ENCODE data around the gene CHST11.

Gene CHST11

DNA sequence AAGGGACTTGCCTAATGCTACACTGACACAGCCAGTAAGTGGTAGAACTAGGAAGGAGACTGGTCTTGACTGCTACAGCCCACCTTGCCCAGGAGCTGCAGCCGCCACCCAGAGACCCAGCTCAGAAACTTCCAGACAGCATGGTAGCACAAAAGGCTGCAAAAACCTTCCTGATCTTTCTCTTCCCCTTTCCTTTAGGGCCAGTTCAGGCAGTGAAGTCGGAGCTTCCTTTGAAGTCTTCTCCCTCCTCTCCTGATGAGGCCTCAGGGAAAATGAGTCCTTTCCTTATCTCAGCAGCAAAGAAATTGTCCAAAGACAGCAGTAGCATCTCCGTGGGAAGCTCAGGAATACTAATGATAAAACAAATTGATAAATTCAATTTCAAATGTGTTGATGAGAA lies 21.0 kb upstream of the CHST11 start:
- no peak overlapping the region for H3K4me3 ChIP-seq (ENCODE audit: low read length)
- no peaks in the 10 kb centered on the region for H3K4me1 ChIP-seq (ENCODE audit: control insufficient read depth, insufficient read depth, low read length)
- H3K27me3 ChIP-seq (ENCODE audit: control insufficient read depth, insufficient read depth, low read length): no peaks in the 10 kb centered on the region
- H3K9me3 ChIP-seq (ENCODE audit: control insufficient read depth, low read length): no peaks in the 10 kb centered on the region
- no peak overlapping the region for H3K9ac ChIP-seq (ENCODE audit: low read length)
- no peaks in the 10 kb centered on the region for H3K36me3 ChIP-seq (ENCODE audit: control insufficient read depth, insufficient read depth, low read length)

- H3K36me3 ChIP-seq (ENCODE audit: control insufficient read depth, insufficient read depth, low read length): no peaks in the 10 kb centered on the region
- no peaks in the 10 kb centered on the region for H3K27me3 ChIP-seq (ENCODE audit: control insufficient read depth, insufficient read depth, low read length)
These were observed 20.0 kb upstream of the CHST11 start for GRCh38 chr12:104436790-104437189.

DNA sequence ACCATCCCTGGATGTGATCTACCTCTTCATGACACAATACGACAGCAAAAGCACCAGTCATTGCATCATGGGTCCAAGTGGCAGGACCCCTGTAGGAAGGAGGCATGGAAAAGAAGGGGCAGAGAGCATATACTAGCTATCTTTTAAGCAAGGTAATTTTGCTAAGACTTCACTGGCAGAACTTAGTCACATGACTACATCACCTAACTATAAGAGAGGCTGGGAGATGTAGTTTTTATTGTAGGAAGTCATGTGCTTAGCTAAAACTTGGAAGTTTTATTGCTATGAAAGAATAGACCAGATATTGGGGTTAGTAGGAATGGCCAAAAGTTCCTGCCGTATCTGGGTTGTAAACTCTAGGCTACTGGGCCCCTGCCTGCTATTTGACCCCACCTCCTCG lies 18.6 kb upstream of the CHST11 start:
- Histone ChIP-seq H3K36me3 (ENCODE audit: control insufficient read depth, insufficient read depth, low read length) (no peaks in the 10 kb centered on the region), H3K9ac (ENCODE audit: low read length) (no peak overlapping the region), H3K4me3 (ENCODE audit: low read length) (no peak overlapping the region), H3K4me1 (ENCODE audit: control insufficient read depth, insufficient read depth, low read length) (no peaks in the 10 kb centered on the region), H3K9me3 (ENCODE audit: control insufficient read depth, low read length) (no peaks in the 10 kb centered on the region), H3K27me3 (ENCODE audit: control insufficient read depth, insufficient read depth, low read length) (no peaks in the 10 kb centered on the region)

More at GRCh38 chr12:104436790-104437189, 20.0 kb upstream of the CHST11 start:
- Histone ChIP-seq H3K4me1 (ENCODE audit: control insufficient read depth, insufficient read depth, low read length) (no peaks in the 10 kb centered on the region), H3K9me3 (ENCODE audit: control insufficient read depth, low read length) (no peaks in the 10 kb centered on the region), H3K9ac (ENCODE audit: low read length) (no peak overlapping the region), H3K4me3 (ENCODE audit: low read length) (no peak overlapping the region)

DNA sequence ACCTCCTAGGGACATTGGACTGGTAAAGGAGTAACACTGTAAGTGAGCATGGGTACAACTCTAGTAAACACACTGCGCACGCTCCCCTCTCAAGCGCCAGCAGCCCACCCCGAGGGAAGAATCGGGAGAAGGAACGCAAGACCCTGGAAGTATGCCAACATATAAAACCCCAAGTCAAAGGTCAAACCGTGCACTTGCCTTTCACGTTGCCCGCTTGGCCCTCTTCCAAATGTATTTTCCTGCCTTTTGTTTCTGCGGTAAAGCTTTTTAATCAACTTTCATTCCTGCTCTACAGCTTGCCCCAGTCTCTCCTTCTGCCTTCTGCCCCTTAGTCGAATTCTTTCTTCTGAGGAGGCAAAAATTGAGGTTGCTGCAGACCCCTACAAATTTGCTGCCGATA lies 17.6 kb upstream of the CHST11 start:
- H3K4me3 ChIP-seq (ENCODE audit: low read length): no peak overlapping the region
- H3K27me3 ChIP-seq (ENCODE audit: control insufficient read depth, insufficient read depth, low read length): no peaks in the 10 kb centered on the region
- no peak overlapping the region for H3K9ac ChIP-seq (ENCODE audit: low read length)
- no peaks in the 10 kb centered on the region for H3K36me3 ChIP-seq (ENCODE audit: control insufficient read depth, insufficient read depth, low read length)
- H3K4me1 ChIP-seq (ENCODE audit: control insufficient read depth, insufficient read depth, low read length): no peaks in the 10 kb centered on the region
- H3K9me3 ChIP-seq (ENCODE audit: control insufficient read depth, low read length): no peaks in the 10 kb centered on the region

- H3K4me3 ChIP-seq (ENCODE audit: low read length): no peak overlapping the region
- no peaks in the 10 kb centered on the region for H3K9me3 ChIP-seq (ENCODE audit: control insufficient read depth, low read length)
- no peaks in the 10 kb centered on the region for H3K36me3 ChIP-seq (ENCODE audit: control insufficient read depth, insufficient read depth, low read length)
- H3K4me1 ChIP-seq (ENCODE audit: control insufficient read depth, insufficient read depth, low read length): no peaks in the 10 kb centered on the region
- no peaks in the 10 kb centered on the region for H3K27me3 ChIP-seq (ENCODE audit: control insufficient read depth, insufficient read depth, low read length)
- no peak overlapping the region for H3K9ac ChIP-seq (ENCODE audit: low read length)
These were observed 13.7 kb upstream of the CHST11 start for GRCh38 chr12:104443008-104443407.

DNA sequence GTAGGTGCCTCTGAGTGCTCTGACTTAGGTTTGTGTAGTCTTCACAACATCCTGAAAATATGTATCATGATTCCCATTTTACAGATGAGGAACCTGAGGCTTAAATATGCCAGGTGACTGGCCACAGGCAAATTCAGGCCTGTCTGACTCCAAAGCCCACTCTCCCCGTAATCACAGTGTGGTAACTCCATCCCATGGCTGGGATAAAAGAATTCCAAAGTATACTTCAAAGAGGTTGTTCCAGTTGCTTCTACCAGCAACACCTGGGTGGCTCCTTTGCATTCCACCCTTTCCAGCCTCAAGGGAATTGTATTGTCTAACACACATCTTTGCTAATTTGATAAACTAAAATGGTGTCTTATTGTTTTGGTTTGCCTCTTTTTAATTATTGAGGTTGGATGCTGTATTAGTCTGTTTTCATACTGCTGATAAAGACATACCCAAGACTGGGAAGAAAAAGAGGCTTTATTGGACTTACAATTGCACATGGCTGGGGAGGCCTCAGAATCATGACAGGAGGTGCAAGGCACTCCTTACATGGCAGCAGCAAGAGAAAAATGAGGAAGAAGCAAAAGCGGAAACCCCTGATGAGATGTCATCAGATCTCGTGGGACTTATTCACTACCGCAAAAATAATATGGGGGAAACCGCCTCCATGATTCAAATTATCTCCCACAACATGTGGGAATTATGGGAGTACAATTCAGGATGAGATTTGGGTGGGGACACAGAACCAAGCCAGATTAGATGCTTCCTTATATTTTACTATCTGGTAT lies 9.9 kb upstream of the CHST11 start:
- Histone ChIP-seq H3K9me3 (ENCODE audit: control insufficient read depth, low read length) (no peaks in the 10 kb centered on the region), H3K36me3 (ENCODE audit: control insufficient read depth, insufficient read depth, low read length) (no peaks in the 10 kb centered on the region), H3K4me3 (ENCODE audit: low read length) (no peak overlapping the region), H3K27me3 (ENCODE audit: control insufficient read depth, insufficient read depth, low read length) (no peaks in the 10 kb centered on the region), H3K9ac (ENCODE audit: low read length) (no peak overlapping the region), H3K4me1 (ENCODE audit: control insufficient read depth, insufficient read depth, low read length) (no peaks in the 10 kb centered on the region)

DNA sequence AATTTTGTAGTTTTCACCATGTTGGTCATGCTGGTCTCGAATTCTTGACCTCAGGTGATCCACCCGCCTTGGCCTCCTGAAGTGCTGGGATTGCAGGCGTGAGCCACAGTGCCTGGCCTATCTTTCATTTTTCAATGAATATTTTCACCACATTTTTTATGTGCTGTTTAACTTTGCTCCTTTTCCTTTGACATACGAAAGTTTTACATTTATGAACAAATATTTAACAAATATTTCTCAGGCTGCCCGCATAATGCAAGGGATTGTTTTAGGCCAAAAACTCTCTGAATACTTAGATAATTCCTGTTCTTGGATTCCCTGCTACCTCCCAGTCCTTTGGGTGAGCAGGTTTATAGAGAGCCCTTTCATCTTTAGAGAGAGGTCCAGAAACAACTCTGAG lies 8.7 kb upstream of the CHST11 start:
- Histone ChIP-seq H3K4me1 (ENCODE audit: control insufficient read depth, insufficient read depth, low read length) (no peaks in the 10 kb centered on the region), H3K9me3 (ENCODE audit: control insufficient read depth, low read length) (no peaks in the 10 kb centered on the region), H3K27me3 (ENCODE audit: control insufficient read depth, insufficient read depth, low read length) (no peaks in the 10 kb centered on the region), H3K36me3 (ENCODE audit: control insufficient read depth, insufficient read depth, low read length) (no peaks in the 10 kb centered on the region), H3K4me3 (ENCODE audit: low read length) (no peak overlapping the region), H3K9ac (ENCODE audit: low read length) (no peak overlapping the region)

GRCh38 chr12:104448451-104448850 lies 8.3 kb upstream of the CHST11 start:
- Histone ChIP-seq H3K36me3 (ENCODE audit: control insufficient read depth, insufficient read depth, low read length) (no peaks in the 10 kb centered on the region), H3K9me3 (ENCODE audit: control insufficient read depth, low read length) (no peaks in the 10 kb centered on the region), H3K9ac (ENCODE audit: low read length) (no peak overlapping the region), H3K27me3 (ENCODE audit: control insufficient read depth, insufficient read depth, low read length) (no peaks in the 10 kb centered on the region), H3K4me1 (ENCODE audit: control insufficient read depth, insufficient read depth, low read length) (no peaks in the 10 kb centered on the region), H3K4me3 (ENCODE audit: low read length) (no peak overlapping the region)

GRCh38 chr12:104450700-104451099 lies 6.0 kb upstream of the CHST11 start:
- H3K4me3 ChIP-seq (ENCODE audit: low read length): no peak overlapping the region
- H3K9me3 ChIP-seq (ENCODE audit: control insufficient read depth, low read length): no peaks in the 10 kb centered on the region
- H3K36me3 ChIP-seq (ENCODE audit: control insufficient read depth, insufficient read depth, low read length): no peaks in the 10 kb centered on the region
- H3K4me1 ChIP-seq (ENCODE audit: control insufficient read depth, insufficient read depth, low read length): no peaks in the 10 kb centered on the region
- peaks cover 10% of the 10 kb centered on the region for H3K27me3 ChIP-seq (ENCODE audit: control insufficient read depth, insufficient read depth, low read length)
- H3K9ac ChIP-seq (ENCODE audit: low read length): no peak overlapping the region

DNA sequence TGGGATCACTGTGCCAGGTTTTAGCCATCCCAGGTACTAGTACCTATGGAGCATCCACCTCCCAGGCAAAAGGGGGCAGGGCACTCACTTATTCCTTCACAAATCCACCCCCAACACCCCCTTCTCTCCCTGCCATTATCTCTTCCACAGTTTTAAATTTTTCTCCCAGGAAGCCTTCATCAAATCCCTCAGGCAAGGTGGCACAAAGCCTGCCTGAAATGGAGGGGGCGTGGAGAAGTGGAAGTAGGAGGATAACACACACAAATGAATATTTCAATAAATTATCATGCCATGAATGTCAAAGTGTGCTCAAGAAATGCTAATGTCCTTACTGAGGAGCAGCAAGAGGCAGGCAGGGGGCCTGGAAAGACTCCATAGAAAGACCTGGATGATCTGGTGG lies 4.7 kb upstream of the CHST11 start:
- no peak overlapping the region for H3K4me3 ChIP-seq (ENCODE audit: low read length)
- no peaks in the 10 kb centered on the region for H3K36me3 ChIP-seq (ENCODE audit: control insufficient read depth, insufficient read depth, low read length)
- H3K27me3 ChIP-seq (ENCODE audit: control insufficient read depth, insufficient read depth, low read length): peaks cover 23% of the 10 kb centered on the region
- H3K4me1 ChIP-seq (ENCODE audit: control insufficient read depth, insufficient read depth, low read length): peaks cover 6% of the 10 kb centered on the region
- no peak overlapping the region for H3K9ac ChIP-seq (ENCODE audit: low read length)
- H3K9me3 ChIP-seq (ENCODE audit: control insufficient read depth, low read length): no peaks in the 10 kb centered on the region

DNA sequence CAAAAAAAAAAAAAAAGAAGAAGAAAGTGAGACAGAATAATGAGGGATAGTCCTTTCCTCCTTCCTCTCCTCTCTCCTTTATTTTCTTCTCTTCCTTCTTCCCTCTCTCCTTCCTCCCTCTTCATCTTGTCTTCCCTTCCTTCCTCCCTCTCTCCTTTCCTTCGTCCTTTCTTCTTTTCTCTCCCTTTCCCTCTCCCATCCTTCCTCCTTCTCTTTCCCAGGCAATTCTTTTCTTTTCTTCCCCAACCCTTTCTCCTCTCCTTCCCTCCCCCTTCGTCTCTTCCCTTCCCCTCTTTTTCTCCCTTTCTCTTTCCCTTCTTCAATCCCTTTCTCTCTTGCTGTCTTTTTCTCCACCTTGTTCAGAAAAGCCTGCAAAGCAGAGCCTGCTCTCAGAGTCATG lies 3.6 kb upstream of the CHST11 start:
- Histone ChIP-seq H3K36me3 (ENCODE audit: control insufficient read depth, insufficient read depth, low read length) (no peaks in the 10 kb centered on the region), H3K27me3 (ENCODE audit: control insufficient read depth, insufficient read depth, low read length) (peaks cover 33% of the 10 kb centered on the region), H3K9me3 (ENCODE audit: control insufficient read depth, low read length) (no peaks in the 10 kb centered on the region), H3K4me3 (ENCODE audit: low read length) (no peak overlapping the region), H3K4me1 (ENCODE audit: control insufficient read depth, insufficient read depth, low read length) (peaks cover 9% of the 10 kb centered on the region), H3K9ac (ENCODE audit: low read length) (no peak overlapping the region)

DNA sequence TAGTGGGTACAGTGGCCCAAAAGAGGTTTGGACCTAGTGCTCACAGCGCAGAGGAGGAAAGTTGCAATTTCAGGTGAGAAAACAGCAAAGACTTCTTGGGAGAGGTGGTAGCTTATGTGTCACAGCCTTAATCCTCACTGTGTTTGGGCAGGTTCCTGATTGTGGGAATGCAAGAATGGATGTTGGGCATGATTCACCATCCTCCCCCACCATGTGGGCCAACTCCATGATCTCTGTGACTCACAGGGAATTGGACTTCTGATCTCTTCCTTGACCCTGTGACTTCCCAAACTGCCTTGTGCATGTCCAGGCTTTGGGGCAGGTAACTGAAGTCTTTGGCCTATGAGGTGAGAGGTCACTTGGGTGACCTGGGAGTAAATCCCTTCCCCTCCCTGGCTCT lies 1.8 kb upstream of the CHST11 start:
- Histone ChIP-seq H3K9me3 (ENCODE audit: control insufficient read depth, low read length) (no peaks in the 10 kb centered on the region), H3K36me3 (ENCODE audit: control insufficient read depth, insufficient read depth, low read length) (no peaks in the 10 kb centered on the region), H3K4me1 (ENCODE audit: control insufficient read depth, insufficient read depth, low read length) (peaks cover 15% of the 10 kb centered on the region), H3K4me3 (ENCODE audit: low read length) (no peak overlapping the region), H3K9ac (ENCODE audit: low read length) (no peak overlapping the region), H3K27me3 (ENCODE audit: control insufficient read depth, insufficient read depth, low read length) (peaks cover 49% of the 10 kb centered on the region)
